Nephron (organoid): ENCODE results near the gene KRT39.
A peak's percentile ranks its signal among the peaks of the same experiment; 100 is the strongest.
"Not testable (repeated sequence)": the region's sequence is repeated elsewhere in the genome, so short reads cannot be mapped to it uniquely, and the experiment has no call there.

Source experiments
- H3K27ac Mint-ChIP-seq, 3 experiments: 2 replicates each; pipeline ENCODE4 v1.8.0; 2020; ENCODE audit warnings: mixed read lengths in 3 of 3, mild to moderate bottlenecking in 2 of 3, moderate library complexity in 1 of 3
- H3K27me3 Mint-ChIP-seq: 2 replicates; pipeline ENCODE4 v1.8.0; 2021; ENCODE audit warnings: low read depth, mild to moderate bottlenecking, moderate library complexity, mixed read lengths
- H3K36me3 Mint-ChIP-seq: 2 replicates; pipeline ENCODE4 v1.8.0; 2020; ENCODE audit warnings: low read depth, mixed read lengths
- H3K4me1 Mint-ChIP-seq: 2 replicates; pipeline ENCODE4 v1.8.0; 2020; ENCODE audit warnings: mixed read lengths
- H3K4me3 Mint-ChIP-seq, 3 experiments: 2 replicates each; pipeline ENCODE4 v1.8.0; 2020; ENCODE audit warnings: mild to moderate bottlenecking in 3 of 3, mixed read lengths in 3 of 3, moderate library complexity in 2 of 3
- H3K9me3 Mint-ChIP-seq: 2 replicates; pipeline ENCODE4 v1.8.0; 2020; ENCODE audit warnings: mixed read lengths
- CTCF ChIP-seq, 3 experiments: fragments of 200-600 bp; sonication (generic); IDR thresholded peaks; one replicate each; pipeline ENCODE4 v1.5.0; 2021; ENCODE audit warnings: antibody characterized with exemption in 3 of 3; ENCODE audit not compliant: unreplicated experiment in 3 of 3

The KRT39 gene

DNA sequence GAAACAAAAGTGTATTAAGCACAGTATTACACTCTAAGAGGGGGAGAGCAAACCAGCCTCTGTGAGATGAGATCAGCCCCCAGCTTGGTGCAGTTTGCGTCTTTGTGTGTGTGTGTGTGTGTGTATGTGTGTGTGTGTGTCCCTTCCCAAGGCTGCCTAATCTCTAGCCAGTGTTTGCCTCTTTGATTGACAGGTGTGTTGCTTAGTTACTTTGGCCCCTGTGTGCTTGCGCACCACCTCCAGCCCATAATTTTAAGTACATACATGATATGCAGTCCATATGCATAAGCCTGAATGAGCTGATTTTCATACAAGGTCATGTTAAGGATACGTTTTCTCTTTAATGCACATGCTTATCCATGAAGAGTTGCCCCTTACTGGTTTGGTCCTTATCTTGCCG lies 35.0 kb upstream of the KRT39 start:
- Mint-ChIP-seq H3K27me3 (peaks cover 5% of the 10 kb centered on the region), H3K27ac (no peak overlapping the region)
- no peak for TF ChIP-seq CTCF (IDR thresholded peaks at IDR 0.05; ENCODE audit: unreplicated experiment in 3 of 3)

DNA sequence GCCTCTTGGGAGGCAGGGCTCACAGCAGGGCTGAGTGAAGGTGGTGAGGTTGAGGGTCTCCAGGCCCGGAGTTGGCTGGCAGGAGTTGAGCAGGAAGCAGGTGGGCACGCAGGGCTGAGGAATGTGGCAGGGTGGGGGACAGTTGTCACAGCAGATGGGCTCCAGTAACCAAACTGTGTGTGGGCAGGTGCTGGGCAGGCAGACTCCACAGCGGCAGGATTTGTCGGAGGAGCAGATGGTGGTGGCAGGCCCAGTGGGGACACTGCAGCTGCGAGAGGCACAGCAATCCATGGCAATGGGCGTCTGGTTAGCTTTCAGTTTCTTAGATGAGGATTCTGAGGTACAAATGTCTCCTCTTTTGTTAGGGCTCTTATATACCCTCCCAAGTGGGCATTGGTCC lies 32.8 kb upstream of the KRT39 start, which contains the start of gene KRTAP3-2:
KRTAP3-2 (minus strand) TSS at position 344 of the 400 bp plus-strand sequence; CDS start at position 291, 53 bp downstream.
- H3K27ac Mint-ChIP-seq, H3K36me3 Mint-ChIP-seq, H3K27me3 Mint-ChIP-seq, H3K9me3 Mint-ChIP-seq: not testable (repeated sequence)
- Mint-ChIP-seq H3K4me1 (peaks cover 25% of the 10 kb centered on the region), H3K4me3 (peak within 1 kb of the TSS in 1 of 3 experiments; percentile 51)

More for the DNA sequence above, 35.0 kb upstream of the KRT39 start:
- H3K9me3 Mint-ChIP-seq = peaks cover 2% of the 10 kb centered on the region
- H3K36me3 Mint-ChIP-seq = no peaks in the 10 kb centered on the region
- peaks cover 20% of the 10 kb centered on the region for H3K4me1 Mint-ChIP-seq
- H3K4me3 Mint-ChIP-seq = no peak overlapping the region

DNA sequence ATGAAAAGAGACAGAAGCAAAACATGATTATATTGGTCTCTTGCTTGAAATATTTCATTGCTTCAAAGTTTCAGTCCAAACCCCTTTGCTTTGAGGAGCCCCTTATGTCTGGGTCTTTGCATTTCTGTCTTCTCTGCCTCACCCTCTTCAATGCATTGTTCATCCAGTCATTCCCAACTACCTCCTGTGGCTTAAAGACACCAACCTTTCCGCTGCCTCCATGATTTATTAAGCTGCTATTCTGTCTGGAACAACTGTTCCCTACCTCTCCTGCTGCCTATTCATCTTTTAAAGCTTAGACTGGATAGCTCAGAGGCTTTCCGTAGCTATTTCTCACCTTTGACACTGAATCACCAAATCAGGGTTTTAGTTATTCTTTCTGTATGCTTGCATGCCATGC lies 30.6 kb upstream of the KRT39 start:
- Mint-ChIP-seq H3K36me3 (no peaks in the 10 kb centered on the region), H3K27ac (no peak overlapping the region), H3K4me1 (peaks cover 29% of the 10 kb centered on the region), H3K4me3 (no peak overlapping the region), H3K9me3 (peaks cover 2% of the 10 kb centered on the region), H3K27me3 (peaks cover 5% of the 10 kb centered on the region)
- TF ChIP-seq CTCF (IDR thresholded peaks at IDR 0.05; ENCODE audit: unreplicated experiment in 3 of 3) = no peak

- peaks cover 32% of the 10 kb centered on the region for H3K4me1 Mint-ChIP-seq
- H3K27me3 Mint-ChIP-seq = peaks cover 5% of the 10 kb centered on the region
- H3K27ac Mint-ChIP-seq = no peak overlapping the region
- H3K4me3 Mint-ChIP-seq = no peak overlapping the region
- peaks cover 2% of the 10 kb centered on the region for H3K9me3 Mint-ChIP-seq
- no peak for TF ChIP-seq CTCF (IDR thresholded peaks at IDR 0.05; ENCODE audit: unreplicated experiment in 3 of 3)
- no peaks in the 10 kb centered on the region for H3K36me3 Mint-ChIP-seq
Observed at GRCh38 chr17:40996829-40997228, 30.1 kb upstream of the KRT39 start.

DNA sequence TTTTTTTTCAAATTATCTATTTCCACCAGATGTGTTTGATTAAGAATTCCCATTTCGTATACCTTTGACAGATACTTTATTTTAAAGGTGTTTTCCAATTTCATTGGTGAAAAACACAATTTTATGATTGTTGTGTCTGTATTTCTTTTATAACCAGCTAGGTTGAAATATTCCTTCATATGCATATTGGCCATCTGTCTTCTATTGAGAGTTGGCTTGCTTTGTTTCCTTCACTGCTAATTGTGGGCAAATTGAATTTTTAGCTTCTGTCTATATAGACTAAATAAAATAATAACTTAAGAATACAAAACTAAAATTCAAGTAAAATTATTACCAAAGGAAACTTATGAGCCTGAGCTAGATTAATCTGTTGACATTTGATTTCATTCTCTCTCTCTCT lies 28.4 kb upstream of the KRT39 start:
- TF ChIP-seq CTCF (IDR thresholded peaks at IDR 0.05; ENCODE audit: unreplicated experiment in 3 of 3) = no peak
- Mint-ChIP-seq H3K4me1 (peaks cover 32% of the 10 kb centered on the region), H3K36me3 (no peaks in the 10 kb centered on the region), H3K27me3 (peaks cover 5% of the 10 kb centered on the region), H3K4me3 (peak overlapping the region in 1 of 3 experiments; percentile 46), H3K9me3 (peaks cover 2% of the 10 kb centered on the region), H3K27ac (no peak overlapping the region)

- Mint-ChIP-seq H3K27ac (no peak within 1 kb of the TSS), H3K27me3 (peaks cover 5% of the 10 kb centered on the region), H3K4me3 (peak within 1 kb of the TSS in 1 of 3 experiments; percentile 30), H3K9me3 (no peaks in the 10 kb centered on the region), H3K36me3 (no peaks in the 10 kb centered on the region), H3K4me1 (peaks cover 27% of the 10 kb centered on the region)
- TF ChIP-seq CTCF (IDR thresholded peaks at IDR 0.05; ENCODE audit: unreplicated experiment in 3 of 3) = no peak
Observed at GRCh38 chr17:40993839-40994238, 27.1 kb upstream of the KRT39 start, which contains the start of gene KRTAP3-3. Gene KRTAP3-3 (minus strand): TSS chr17:40994164. CDS start chr17:40994097, 67 bp downstream.
